NCI-H345 treated with DMSO at 0.1 percent for 48 hours (cell line): ENCODE results near the gene TAF5L.
"Not testable (repeated sequence)": the region's sequence is repeated elsewhere in the genome, so short reads cannot be mapped to it uniquely, and the experiment has no call there.

Experiments used
- DNase-seq: peaks from one replicate; lab custom pipeline; 2025; ENCODE audit not compliant: unreplicated experiment; lab: John Stamatoyannopoulos, UW

TAF5L gene

GRCh38 chr1:229608590-229608989 lies 17.3 kb downstream of the TAF5L start:
- DNase-seq, result no peak

DNA sequence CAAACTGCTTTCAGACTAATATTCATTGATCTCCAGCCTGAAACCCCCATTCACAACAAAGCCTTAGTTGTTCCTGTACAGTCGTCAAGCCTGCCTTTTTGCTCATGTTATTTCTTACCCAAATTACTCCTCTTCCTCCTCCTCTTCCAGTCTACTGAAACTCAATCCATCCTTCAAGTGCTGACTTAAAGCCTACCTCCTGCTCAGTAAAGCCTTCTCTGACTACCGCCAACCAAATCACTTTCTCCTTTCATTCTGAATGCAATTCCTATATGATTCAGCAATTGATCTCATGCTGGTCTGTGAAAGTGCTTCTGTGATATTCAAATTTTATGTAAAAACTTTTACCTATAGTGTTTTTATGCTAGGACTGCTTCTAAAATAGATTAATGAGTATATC lies 18.6 kb downstream of the TAF5L start:
- no peak for DNase-seq

GRCh38 chr1:229603371-229604005 lies 22.4 kb downstream of the TAF5L start:
- DNase-seq, result no peak

- DNase-seq, result no peak
Measured at GRCh38 chr1:229600229-229600628, 25.7 kb downstream of the TAF5L start.

DNA sequence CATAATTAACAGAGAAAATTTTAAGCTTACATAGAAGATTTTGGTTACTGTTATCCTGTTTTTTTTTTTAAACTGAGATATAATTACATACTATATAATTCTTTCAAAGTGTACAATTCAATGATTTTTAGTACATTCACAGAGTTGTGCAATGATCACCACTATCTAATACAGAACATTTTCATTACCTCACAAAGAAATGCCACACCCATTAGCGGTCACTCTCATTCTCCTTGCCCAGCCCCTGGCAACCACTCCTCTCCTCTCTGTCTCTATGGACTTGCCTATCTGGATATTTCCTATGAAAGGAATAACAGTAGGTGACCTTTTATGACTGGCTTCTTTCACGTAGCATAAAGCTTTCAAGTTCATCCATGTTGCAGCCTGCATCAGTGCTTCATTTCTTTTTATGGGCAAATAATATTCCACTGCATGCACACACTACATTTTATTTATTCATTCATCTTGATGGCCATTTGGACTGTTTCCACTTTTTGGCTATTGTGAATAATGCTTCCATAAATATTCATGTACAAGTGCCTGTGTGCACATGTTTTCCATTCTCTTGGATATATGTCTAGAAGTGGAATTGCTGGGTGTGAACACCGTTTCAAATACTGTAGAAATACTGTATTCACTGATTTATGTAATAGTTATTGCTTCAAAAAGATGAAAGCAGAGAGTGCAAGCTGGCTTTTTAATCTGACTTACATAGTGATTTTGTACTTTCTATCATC lies 26.5 kb downstream of the TAF5L start:
- no peak for DNase-seq

DNA sequence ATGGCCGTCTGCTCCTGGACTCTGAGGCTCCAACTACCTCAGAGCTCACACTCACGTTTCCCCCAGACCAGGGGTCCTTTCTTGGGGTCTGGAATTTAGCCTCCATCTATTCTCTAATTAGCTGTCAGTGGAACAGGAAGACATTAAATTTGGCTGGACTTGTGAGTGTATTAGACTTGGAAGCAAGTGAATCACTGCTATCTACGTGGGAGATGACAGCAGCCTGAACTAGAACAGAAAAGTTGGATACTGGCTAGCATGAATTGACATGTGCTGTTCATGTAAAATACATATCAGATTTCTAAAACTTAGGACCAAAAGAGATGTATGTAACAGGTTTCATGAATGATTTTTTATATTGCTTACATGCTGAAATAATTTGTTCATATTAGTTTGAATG lies 28.0 kb downstream of the TAF5L start:
- no peak for DNase-seq

DNA sequence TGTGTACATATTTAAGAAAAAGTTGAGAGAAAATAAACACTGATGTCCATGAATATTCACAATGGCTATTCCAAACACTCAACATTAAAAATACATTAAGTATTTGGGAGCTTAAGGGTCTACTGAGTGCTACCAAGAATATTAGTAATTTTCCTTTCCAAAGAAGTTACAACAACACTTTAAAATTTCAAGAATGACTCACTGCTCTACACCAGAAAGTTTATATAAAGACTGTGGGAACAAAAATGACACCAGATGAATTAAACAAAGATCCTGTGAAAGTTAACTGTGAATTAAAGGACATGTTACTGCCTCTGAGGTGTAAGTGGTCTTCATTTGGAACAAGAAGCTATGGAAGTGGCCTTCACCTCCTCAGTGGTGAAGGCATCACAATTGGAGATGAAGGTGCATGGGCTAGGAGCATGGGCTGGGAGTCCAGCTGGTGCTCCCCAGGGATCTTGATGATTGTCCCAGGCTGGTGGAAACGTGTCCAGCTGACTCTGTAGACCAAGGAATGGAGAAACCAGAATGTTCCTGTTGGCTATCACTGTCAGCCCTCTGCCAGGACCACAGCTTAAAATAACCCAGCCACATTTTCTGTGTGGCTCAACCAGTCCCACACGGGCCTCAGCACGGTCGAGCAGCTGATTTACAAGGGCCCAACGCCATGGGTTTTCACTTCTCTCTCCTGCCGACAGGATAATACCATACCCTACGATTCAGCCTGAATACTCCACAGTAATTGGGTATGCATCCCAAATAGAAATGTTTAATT lies 28.8 kb downstream of the TAF5L start:
- no peak for DNase-seq

- not testable (repeated sequence) for DNase-seq
Measured at GRCh38 chr1:229595876-229596275, 30.0 kb downstream of the TAF5L start.

DNA sequence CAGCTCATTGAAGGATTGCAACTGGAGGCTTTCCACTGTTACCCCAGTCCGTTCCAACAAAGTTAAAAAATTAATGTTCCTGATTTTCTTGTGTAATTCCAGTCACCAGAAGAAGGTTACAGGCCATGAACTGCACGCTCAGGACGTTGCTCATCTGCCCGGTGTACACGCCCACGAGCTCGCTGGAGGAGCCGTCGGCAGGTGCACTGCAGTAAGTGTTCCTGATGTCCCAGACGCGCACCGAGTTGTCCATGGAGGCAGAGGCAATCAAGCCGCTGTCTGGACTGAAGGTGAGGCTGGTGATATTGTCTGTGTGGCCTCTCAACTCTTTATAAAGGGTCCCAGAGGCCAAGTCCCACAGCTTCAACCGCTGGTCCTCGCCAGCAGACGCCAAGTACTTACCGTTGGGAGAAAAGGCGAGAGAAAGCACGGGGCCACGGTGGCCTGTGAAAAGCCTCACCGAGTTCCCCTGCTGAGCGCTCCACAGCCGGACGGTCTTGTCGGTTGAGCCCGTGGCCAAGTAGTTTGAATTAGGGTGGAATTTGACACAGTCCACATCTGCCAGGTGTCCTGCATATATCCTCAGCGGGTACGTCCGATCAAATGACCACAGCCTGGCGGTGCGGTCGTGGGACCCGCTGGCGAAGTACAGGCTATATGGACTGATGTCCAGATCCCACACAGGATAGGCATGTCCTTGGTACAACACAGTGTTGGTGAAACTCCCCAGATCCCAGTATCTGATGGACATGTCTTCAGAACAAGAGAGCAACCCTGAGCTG lies 31.5 kb downstream of the TAF5L start:
- no peak for DNase-seq

GRCh38 chr1:229593800-229594199 lies 32.1 kb downstream of the TAF5L start:
- DNase-seq, result no peak

DNA sequence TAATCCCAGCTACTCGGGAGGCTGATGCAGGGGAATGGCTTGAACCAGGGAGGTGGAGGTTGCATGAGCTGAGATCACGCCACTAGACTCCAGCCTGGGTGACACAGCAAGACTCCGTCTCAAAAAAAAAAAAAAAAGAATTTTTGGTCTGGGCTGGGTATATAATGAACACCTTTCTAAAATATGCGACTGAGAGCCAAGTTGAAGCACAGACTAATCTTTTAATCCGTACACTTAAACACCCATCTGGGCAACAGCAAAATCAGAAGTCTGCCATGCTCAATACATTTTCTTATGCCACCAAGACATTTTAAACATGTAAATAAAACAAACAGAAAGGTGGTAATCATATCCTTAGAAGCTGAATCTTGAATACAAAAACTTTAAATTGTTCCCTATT lies 35.8 kb downstream of the TAF5L start:
- DNase-seq, result no peak

- no peak for DNase-seq
Measured at GRCh38 chr1:229585338-229585737, 40.6 kb downstream of the TAF5L start.

DNA sequence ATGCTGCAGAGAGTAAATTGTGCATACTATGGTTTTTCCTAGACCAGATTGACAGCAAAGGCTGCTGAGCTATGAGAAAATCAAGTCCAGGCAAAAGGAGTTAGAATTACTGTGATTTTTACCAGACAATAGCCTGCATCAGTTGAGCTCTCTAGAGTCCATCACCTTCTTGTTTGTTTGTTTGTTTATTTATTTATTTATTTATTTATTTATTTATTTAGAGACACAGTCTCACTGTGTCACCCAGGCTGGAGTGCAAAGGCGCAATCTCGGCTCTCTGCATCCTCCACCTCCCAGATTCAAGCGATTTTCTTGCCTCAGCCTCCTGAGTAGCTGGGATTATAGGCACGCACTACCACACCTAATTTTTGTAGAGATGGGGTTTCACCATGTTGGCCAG lies 43.2 kb downstream of the TAF5L start:
- DNase-seq, result no peak

GRCh38 chr1:229582011-229582694 lies 43.8 kb downstream of the TAF5L start:
- DNase-seq, result no peak

DNA sequence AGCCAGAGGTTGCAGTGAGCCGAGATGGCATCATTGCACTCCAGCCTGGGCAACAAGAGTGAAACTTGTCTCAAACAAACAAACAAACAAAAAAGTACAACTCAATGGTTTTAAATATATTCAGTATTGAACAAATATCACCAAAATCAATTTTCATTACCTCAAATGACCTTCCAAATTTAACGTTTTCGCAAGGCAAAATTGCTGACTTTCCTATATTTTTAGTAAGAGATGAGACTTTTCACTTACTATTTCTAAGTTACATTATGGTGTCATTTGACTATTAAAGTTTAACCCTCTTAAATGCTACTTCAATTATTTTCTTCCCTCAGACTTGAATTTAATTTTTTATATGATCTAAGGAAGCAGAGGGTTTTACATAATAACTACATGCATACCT lies 44.4 kb downstream of the TAF5L start:
- no peak for DNase-seq

- peak; percentile 78 for DNase-seq
Measured at GRCh38 chr1:229579059-229579673, 46.8 kb downstream of the TAF5L start.

DNA sequence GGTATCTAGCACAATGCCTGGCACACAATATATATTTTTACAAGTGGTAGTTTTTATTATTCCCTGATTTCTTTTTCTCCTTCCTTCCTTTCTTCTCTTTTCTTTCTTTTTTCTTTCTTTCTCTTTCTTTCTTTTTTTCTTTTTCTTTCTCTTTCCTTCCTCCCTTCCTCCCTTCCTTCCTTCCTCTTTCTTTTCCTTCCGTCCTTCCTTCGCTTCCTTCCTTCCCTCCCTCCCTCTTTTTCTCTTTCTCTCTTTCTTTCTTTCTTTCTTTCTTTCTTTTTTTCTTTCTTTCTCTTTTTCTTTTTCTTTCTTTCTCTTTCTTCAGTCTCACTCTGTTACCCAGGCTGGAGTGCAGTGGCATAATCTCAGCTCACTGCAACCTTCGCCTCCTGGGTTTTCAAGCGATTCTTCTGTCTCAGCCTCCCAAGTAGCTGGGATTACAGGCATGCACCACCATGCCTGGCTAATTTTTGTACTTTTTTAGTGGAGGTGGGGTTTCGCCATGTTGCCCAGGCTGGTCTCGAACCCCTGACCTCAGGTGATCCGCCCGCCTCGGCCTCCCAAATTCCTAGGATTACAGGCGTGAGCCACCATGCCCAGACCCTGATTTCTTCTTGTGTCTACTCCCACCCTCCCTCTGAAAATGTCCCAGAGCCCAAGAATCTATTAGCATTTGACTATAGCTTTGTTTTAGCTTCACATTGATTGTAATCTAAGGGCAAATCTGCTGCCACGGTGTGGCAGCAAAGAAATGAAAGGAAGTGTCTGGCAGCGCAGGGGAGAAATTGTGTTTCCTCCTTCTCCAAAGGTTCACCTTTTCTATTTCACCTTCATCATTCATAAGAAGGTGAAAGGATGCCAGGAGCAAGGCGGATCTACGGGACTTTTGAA lies 47.5 kb downstream of the TAF5L start:
- no peak for DNase-seq

DNA sequence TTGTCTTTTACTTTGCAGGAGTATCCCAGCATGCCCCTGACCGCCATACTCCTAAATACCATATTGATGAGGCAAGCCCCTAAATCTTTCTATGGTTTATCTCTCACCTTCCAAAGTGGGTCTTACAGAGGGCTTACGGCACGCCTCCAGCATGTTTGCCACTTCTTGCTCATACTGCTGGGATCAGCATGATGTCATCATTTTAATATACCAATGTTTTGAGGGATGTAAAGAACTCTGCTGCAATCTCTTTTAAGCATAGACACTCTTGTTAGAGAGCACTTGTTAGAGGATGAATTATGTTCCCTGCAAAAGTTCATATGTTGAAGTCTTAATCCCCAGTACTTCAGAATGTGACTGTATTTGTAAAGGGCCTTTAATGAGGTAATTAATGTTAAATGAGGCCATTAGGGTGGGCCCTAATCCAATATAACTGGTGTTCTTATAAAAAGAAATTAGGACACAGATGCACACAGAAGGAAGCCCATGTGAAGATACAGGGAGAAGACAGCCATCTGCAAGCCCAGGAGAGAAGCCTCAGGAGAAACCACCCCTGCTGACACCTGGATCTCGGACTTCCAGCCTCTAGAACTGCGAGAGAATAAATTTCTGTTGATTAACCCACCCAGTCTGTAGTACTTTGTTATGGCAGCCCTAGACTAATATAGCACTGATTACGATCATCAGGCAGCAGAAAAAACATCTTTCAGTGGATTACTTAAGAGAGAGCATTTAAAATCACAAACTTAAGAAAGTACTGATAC lies 51.1 kb downstream of the TAF5L start:
- no peak for DNase-seq

GRCh38 chr1:229572286-229572685 lies 53.6 kb downstream of the TAF5L start:
- no peak for DNase-seq
